Measurements from ENCODE around the gene DENND1A.

DENND1A gene

GRCh38 chr9:123523001-123523400 is 406.9 kb downstream of the DENND1A start:
- peak; percentile 73 for DNase-seq

GRCh38 chr9:123522251-123522650 is 407.7 kb downstream of the DENND1A start:
- no peak for DNase-seq

GRCh38 chr9:123518338-123518737 is 411.6 kb downstream of the DENND1A start:
- DNase-seq: no peak

GRCh38 chr9:123517512-123517911 is 412.4 kb downstream of the DENND1A start:
- DNase-seq: no peak

GRCh38 chr9:123514766-123515165 is 415.2 kb downstream of the DENND1A start:
- DNase-seq: no peak

- no peak for DNase-seq
Measured at GRCh38 chr9:123513554-123513953, 416.4 kb downstream of the DENND1A start.

- no peak for DNase-seq
Measured at GRCh38 chr9:123511326-123512277, 418.3 kb downstream of the DENND1A start.

GRCh38 chr9:123509646-123510045 is 420.3 kb downstream of the DENND1A start:
- no peak for DNase-seq

GRCh38 chr9:123508048-123508447 is 421.9 kb downstream of the DENND1A start:
- DNase-seq: no peak

GRCh38 chr9:123505496-123505895 is 424.4 kb downstream of the DENND1A start:
- no peak for DNase-seq

GRCh38 chr9:123500336-123500735 is 429.6 kb downstream of the DENND1A start:
- DNase-seq: no peak

- DNase-seq: no peak
Measured at GRCh38 chr9:123497830-123498229, 432.1 kb downstream of the DENND1A start.

- no peak for DNase-seq
Measured at GRCh38 chr9:123495731-123496130, 434.2 kb downstream of the DENND1A start.

- DNase-seq: peak; percentile 7
Measured at GRCh38 chr9:123493627-123494026, 436.3 kb downstream of the DENND1A start.

GRCh38 chr9:123490688-123491087 is 439.2 kb downstream of the DENND1A start:
- no peak for DNase-seq

GRCh38 chr9:123488722-123489321 is 441.1 kb downstream of the DENND1A start:
- no peak for DNase-seq

GRCh38 chr9:123487944-123488548 is 441.9 kb downstream of the DENND1A start:
- DNase-seq: no peak

- no peak for DNase-seq
Measured at GRCh38 chr9:123486431-123486830, 443.5 kb downstream of the DENND1A start.

- no peak for DNase-seq
Measured at GRCh38 chr9:123485216-123485615, 444.7 kb downstream of the DENND1A start.

- no peak for DNase-seq
Measured at GRCh38 chr9:123484130-123484529, 445.8 kb downstream of the DENND1A start.

GRCh38 chr9:123483191-123483803 is 446.6 kb downstream of the DENND1A start:
- no peak for DNase-seq

- no peak for DNase-seq
Measured at GRCh38 chr9:123482295-123482968, 447.5 kb downstream of the DENND1A start.

Data from fibroblast of skin of scalp (primary cell).